ENCODE results near the gene RSPH4A. TPM values are rescaled to one million over a fixed set of nuclear protein-coding genes. Genes with fewer than 3 reads are reported as not detected.

The RSPH4A gene
- total and polyA plus RNA-seq, 9 of the 15 experiments (the other 6 are each of a cell fraction or from before 2014, with no cell fraction given): 0.04 to 0.30 (median 0.11) TPM

DNA sequence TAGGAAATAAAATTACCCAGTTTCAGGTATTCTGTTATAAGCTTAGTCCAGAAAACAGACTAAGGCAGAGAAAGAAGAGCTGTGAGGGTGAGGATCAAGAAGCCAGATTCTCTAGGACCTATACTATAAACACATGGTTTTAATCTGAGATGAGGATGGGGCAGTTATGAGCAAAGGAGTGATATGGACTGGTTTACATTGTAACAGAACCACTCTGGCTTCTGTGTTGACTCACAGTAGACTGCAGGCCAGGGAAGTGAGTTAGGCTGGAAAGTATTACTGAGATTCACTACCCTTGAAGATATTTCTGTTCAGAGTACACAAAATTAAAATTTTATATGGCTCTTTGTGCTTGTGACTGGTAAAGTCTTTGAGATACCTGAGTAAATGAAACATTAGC lies 48.2 kb upstream of the RSPH4A start (continued):
- TF ChIP-seq, protein P1, sequence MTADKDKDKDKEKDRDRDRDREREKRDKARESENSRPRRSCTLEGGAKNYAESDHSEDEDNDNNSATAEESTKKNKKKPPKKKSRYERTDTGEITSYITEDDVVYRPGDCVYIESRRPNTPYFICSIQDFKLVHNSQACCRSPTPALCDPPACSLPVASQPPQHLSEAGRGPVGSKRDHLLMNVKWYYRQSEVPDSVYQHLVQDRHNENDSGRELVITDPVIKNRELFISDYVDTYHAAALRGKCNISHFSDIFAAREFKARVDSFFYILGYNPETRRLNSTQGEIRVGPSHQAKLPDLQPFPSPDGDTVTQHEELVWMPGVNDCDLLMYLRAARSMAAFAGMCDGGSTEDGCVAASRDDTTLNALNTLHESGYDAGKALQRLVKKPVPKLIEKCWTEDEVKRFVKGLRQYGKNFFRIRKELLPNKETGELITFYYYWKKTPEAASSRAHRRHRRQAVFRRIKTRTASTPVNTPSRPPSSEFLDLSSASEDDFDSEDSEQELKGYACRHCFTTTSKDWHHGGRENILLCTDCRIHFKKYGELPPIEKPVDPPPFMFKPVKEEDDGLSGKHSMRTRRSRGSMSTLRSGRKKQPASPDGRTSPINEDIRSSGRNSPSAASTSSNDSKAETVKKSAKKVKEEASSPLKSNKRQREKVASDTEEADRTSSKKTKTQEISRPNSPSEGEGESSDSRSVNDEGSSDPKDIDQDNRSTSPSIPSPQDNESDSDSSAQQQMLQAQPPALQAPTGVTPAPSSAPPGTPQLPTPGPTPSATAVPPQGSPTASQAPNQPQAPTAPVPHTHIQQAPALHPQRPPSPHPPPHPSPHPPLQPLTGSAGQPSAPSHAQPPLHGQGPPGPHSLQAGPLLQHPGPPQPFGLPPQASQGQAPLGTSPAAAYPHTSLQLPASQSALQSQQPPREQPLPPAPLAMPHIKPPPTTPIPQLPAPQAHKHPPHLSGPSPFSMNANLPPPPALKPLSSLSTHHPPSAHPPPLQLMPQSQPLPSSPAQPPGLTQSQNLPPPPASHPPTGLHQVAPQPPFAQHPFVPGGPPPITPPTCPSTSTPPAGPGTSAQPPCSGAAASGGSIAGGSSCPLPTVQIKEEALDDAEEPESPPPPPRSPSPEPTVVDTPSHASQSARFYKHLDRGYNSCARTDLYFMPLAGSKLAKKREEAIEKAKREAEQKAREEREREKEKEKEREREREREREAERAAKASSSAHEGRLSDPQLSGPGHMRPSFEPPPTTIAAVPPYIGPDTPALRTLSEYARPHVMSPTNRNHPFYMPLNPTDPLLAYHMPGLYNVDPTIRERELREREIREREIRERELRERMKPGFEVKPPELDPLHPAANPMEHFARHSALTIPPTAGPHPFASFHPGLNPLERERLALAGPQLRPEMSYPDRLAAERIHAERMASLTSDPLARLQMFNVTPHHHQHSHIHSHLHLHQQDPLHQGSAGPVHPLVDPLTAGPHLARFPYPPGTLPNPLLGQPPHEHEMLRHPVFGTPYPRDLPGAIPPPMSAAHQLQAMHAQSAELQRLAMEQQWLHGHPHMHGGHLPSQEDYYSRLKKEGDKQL (CRISPR knock-in tag; IDR thresholded peaks at IDR 0.05; ENCODE audit: borderline replicate concordance): no peak
- TF ChIP-seq POLR2G (IDR thresholded peaks at IDR 0.05; ENCODE audit: low read depth, low read length): no peak
- TF ChIP-seq MYBL2 (IDR thresholded peaks at IDR 0.05; ENCODE audit: low read depth): no peak
- TF ChIP-seq MYBL2 (CRISPR knock-in tag; IDR thresholded peaks at IDR 0.05; ENCODE audit: borderline replicate concordance): no peak
- TF ChIP-seq, protein P2, sequence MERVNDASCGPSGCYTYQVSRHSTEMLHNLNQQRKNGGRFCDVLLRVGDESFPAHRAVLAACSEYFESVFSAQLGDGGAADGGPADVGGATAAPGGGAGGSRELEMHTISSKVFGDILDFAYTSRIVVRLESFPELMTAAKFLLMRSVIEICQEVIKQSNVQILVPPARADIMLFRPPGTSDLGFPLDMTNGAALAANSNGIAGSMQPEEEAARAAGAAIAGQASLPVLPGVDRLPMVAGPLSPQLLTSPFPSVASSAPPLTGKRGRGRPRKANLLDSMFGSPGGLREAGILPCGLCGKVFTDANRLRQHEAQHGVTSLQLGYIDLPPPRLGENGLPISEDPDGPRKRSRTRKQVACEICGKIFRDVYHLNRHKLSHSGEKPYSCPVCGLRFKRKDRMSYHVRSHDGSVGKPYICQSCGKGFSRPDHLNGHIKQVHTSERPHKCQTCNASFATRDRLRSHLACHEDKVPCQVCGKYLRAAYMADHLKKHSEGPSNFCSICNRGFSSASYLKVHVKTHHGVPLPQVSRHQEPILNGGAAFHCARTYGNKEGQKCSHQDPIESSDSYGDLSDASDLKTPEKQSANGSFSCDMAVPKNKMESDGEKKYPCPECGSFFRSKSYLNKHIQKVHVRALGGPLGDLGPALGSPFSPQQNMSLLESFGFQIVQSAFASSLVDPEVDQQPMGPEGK (CRISPR knock-in tag; IDR thresholded peaks at IDR 0.05; ENCODE audit: borderline replicate concordance): no peak
- TF ChIP-seq FOXA3 (CRISPR knock-in tag; conservative IDR thresholded peaks at IDR 0.05 in 1 of 2, IDR thresholded peaks at IDR 0.05 in 1 of 2): no peak
- no peak for TF ChIP-seq NR3C1 (CRISPR knock-in tag; IDR thresholded peaks at IDR 0.05)
- TF ChIP-seq FOXK1 (CRISPR knock-in tag; IDR thresholded peaks at IDR 0.05; ENCODE audit: borderline replicate concordance): no peak
- no peak for TF ChIP-seq EWSR1 (IDR thresholded peaks at IDR 0.05; ENCODE audit: borderline replicate concordance, low read depth, partially characterized antibody)

Data from K562 (cell line).